ENCODE data around the gene SRSF9. TPM values are rescaled to one million over a fixed set of nuclear protein-coding genes. Genes with fewer than 3 reads are reported as not detected.

Gene SRSF9
- total and polyA plus RNA-seq, 2 of the 13 experiments (the other 11 are each of a cell fraction or from before 2014, with no cell fraction given) = 125 to 144 TPM

- no TSS peak for BruUV-seq (replicated peaks)
- Histone ChIP-seq H4K20me1 (ENCODE audit: insufficient read depth, low read length) (peaks cover 30% of the 10 kb centered on the region), H3K9me3 (ENCODE audit: low read length) (no peaks in the 10 kb centered on the region), H3K4me3 (replicated peaks in 1 of 3; ENCODE audit: insufficient read depth in 1 of 3, low read depth in 2 of 3, low read length in 3 of 3) (no peak overlapping the region), H3K27me3 (ENCODE audit: control insufficient read depth in 1 of 2, insufficient read depth in 2 of 2, low read length in 2 of 2) (no peaks in the 10 kb centered on the region; a peak in 1 of 5 replicates), H3K9ac (ENCODE audit: insufficient read depth, low read depth, low read length) (no peak overlapping the region), H2AFZ (ENCODE audit: low read length) (no peak overlapping the region), H3K4me1 (ENCODE audit: insufficient read depth, low read length) (peaks cover 39% of the 10 kb centered on the region), H3K27ac (ENCODE audit: extremely low read length, insufficient read depth, low read length) (no peak overlapping the region), H3K4me2 (ENCODE audit: low read depth, low read length) (no peak overlapping the region; the same call in 1 of the 2 replicates), H3K79me2 (ENCODE audit: insufficient read depth, low read length) (peaks cover 43% of the 10 kb centered on the region), H3K36me3 (replicated peaks in 1 of 2; ENCODE audit: control insufficient read depth in 1 of 2, insufficient read depth in 2 of 2, low read length in 2 of 2) (peaks cover 18 to 50% of the 10 kb centered on the region in 2 experiments)
- WGBS (ENCODE audit: low lambda C conversion rate) = 88% methylated on average over 8 of the region's 8 CpGs
- FAIRE-seq (no peak), DNase-seq (ENCODE audit: low spot score) (peak; percentile 27), ATAC-seq (peak; percentile 19; the same call in 2 of the 3 replicates)
- in situ Hi-C loops (cut with HindIII; ENCODE audit: extremely low pct_ligation_motif_present, low pct_unique_long_range_greater_than_20kb) (no loop called here), intact Hi-C loops (cut with micrococcal nuclease; ENCODE audit: unreplicated experiment) (loop anchor here (2.0 kb wide), 1 partner anchor 28 kb away; the partner anchor contains the start of gene COX6A1)
- POLR2A ChIA-PET = interaction anchor here (0.6 to 1.9 kb wide), 7 partner anchors 9 to 29 kb away, joined by 3 to 6 read pairs (median 3); partner anchors contain the start of genes COX6A1, GATC and TRIAP1
- CTCF ChIA-PET (ENCODE audit: low intra/inter-chr PET ratio, low total read pairs) = interaction anchor here (0.9 kb wide), 1 partner anchor 110 kb away, joined by 3 read pairs; no protein-coding TSS in a partner anchor
- TF ChIP-seq CREB3 (CRISPR knock-in tag; IDR thresholded peaks at IDR 0.05) = no peak
- no peak for TF ChIP-seq ZNF468 (CRISPR knock-in tag; IDR thresholded peaks at IDR 0.05)
- peak; percentile 32; the same call in 1 of the 2 replicates for TF ChIP-seq ZNF362 (CRISPR knock-in tag; IDR thresholded peaks at IDR 0.05; ENCODE audit: borderline replicate concordance)
- TF ChIP-seq RXRB (CRISPR knock-in tag; IDR thresholded peaks at IDR 0.05; ENCODE audit: borderline replicate concordance) = no peak
- TF ChIP-seq SOX6 (IDR thresholded peaks at IDR 0.05) = no peak
- 0 out of 2 replicates have a peak, but pooled peaks have one; percentile 12 for TF ChIP-seq SOX6 (CRISPR knock-in tag; IDR thresholded peaks at IDR 0.05)
- no peak for TF ChIP-seq MED1 (CRISPR knock-in tag; IDR thresholded peaks at IDR 0.05)
- peak; percentile 70 for TF ChIP-seq CTCF (CRISPR knock-in tag; IDR thresholded peaks at IDR 0.05)
- no peak for TF ChIP-seq LCORL (IDR thresholded peaks at IDR 0.05)
- TF ChIP-seq LCORL (CRISPR knock-in tag; IDR thresholded peaks at IDR 0.05) = 0 out of 2 replicates have a peak, but pooled peaks have one; percentile 30
- no peak for TF ChIP-seq TBP (CRISPR knock-in tag; IDR thresholded peaks at IDR 0.05)
- TF ChIP-seq, protein P1, sequence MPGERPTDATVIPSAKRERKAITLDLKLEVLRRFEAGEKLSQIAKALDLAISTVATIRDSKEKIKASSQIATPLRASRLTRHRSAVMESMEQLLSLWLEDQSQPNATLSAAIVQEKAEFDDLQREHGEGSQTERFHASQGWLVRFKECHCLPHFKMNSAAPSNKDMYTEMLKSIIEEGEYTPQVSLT (CRISPR knock-in tag; IDR thresholded peaks at IDR 0.05; ENCODE audit: borderline replicate concordance, low read depth) = no peak
- no peak for TF ChIP-seq RFX5 (IDR thresholded peaks at IDR 0.05; ENCODE audit: low read depth, low read length)
- TF ChIP-seq ZNF382 (CRISPR knock-in tag; IDR thresholded peaks at IDR 0.05; ENCODE audit: borderline replicate concordance) = no peak
- TF ChIP-seq SNAPC2 (CRISPR knock-in tag; IDR thresholded peaks at IDR 0.05) = no peak
- TF ChIP-seq ZNF569 (CRISPR knock-in tag; IDR thresholded peaks at IDR 0.05; ENCODE audit: borderline replicate concordance) = no peak
- TF ChIP-seq ESRRA (CRISPR knock-in tag; IDR thresholded peaks at IDR 0.05; ENCODE audit: low read depth) = no peak
- no peak for TF ChIP-seq FOSL1 (CRISPR knock-in tag; IDR thresholded peaks at IDR 0.05; ENCODE audit: borderline replicate concordance)
- peak; percentile 36; the same call in 1 of the 2 replicates for TF ChIP-seq SMC3 (IDR thresholded peaks at IDR 0.05; ENCODE audit: low read length)
- TF ChIP-seq ZNF562 (CRISPR knock-in tag; IDR thresholded peaks at IDR 0.05; ENCODE audit: borderline replicate concordance) = no peak
- TF ChIP-seq AGO1 (IDR thresholded peaks at IDR 0.05; ENCODE audit: low read depth, low read length, poor library complexity, severe bottlenecking) = no peak
These were observed 2.8 kb downstream of the SRSF9 start for GRCh38 chr12:120466560-120467315.

All from HepG2 (cell line).